RPMI8226 (cell line): ENCODE measurements around the gene ANKRD39.

Source experiments
- DNase-seq: peaks from one replicate; pipeline ENCODE4 v3.0.0-alpha.2; 2015

ANKRD39 gene

DNA sequence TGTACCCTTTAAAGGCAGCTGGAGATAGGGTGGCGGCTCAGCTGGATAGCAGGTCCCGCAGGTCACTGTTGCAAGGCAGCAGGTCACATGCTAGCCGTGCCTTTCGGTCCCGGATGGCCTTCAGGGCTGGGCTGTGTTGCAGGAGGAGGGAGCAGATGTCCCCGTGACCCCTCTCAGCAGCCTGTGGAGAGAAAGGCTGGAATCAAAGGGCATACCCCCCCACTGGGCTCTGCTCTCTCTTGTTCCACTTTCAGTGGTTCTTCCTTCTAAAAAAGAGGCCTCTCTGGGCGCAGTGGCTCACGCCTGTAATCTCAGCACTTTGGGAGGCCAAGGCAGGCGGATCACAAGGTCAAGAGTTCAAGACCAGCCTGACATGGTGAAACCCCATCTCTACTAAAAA lies 9.6 kb downstream of the ANKRD39 start:
- DNase-seq: peak; percentile 36

DNA sequence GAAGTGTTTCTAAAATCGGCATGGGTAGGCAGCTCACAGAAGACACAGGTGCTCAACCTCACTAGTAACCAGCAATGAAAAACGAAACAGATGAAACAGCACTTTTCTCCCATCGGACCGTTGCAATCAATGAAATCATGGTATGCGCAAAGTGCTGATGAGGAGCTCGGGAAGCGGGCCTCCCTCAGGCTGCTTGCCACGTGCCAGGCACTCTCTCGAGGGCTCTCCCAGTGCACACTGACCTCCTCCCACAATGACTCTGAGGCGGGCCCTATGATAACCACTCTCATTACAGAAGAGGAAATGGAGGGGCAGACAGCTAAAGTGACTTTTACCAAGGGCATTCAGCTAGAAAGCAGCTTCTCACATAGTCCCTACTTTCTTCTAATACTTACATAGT lies 10.2 kb downstream of the ANKRD39 start:
- peak; percentile 97 for DNase-seq

DNA sequence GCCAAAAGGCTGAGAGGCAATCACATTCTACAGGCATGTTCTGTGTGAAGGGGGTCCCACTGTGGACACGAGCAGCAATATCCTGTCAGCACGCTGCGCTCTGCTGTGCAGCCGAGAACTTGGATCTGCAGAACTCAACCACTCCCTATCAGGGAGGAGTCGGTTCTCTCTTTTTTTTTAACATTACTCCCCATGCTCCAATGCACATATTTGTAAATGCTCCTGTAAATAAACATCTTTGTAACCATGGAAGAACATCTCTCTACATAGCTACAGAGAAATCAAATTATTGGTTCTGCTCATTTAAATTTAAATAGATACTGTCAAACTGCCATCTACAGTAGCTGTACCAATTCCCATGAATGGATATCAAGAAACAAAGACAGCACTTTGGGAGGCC lies 11.0 kb downstream of the ANKRD39 start:
- no peak for DNase-seq

DNA sequence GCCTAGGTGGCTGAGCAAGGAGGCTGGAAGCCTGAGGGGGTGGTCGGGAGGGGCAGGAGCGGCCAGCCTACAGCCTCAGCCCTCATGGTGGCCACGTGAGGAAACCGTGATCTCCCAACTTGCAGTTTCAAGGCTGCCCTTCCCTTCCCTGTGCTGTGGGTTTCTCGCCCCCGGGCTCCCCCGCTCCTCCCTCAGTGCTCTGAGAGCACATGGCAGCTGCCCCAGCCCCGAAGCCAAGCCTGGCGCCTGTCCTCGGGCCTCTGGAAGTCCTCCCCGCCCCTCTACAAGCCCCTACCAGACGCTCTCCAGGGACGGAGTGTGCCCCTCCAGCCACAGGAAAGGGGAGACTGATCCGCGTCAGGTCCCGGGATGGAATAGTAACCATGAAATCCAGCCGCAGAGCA lies 13.4 kb downstream of the ANKRD39 start:
- DNase-seq: no peak

DNA sequence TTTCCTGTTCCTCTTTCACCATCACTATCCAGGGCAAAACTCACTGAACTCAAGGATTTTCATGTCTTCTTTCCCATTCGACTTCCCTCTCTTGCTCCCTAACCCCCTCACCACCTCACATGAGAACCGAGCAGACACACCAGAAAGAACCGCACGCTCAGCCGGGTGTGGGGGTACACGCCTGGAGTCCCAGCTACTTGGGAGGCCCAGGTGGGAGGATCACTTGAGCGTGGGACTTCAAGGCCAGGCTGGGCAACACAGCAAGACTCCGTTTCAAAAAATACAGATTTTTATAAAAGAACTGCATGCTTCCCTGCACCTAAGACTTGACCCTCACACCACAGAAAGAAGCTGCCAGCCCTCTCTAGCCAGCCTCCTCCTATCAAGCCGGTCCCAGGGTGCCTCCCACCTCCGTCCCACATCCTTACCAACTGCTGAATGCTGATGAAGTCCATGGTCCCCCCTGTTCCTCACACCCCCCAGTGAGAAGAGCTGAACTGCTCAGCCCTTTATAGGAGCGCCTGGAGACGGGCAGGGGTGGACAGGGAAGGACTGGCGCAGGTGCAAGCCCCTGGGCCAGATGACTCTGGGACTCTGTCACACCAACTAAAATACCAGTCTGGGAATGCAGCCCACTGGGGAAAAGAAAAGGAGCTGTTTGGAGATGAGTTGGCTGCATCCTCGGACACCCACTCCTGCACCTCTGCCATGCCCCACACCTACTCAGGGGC lies 14.1 kb downstream of the ANKRD39 start, which contains the start of gene ANKRD23:
ANKRD23 (minus strand) TSS at position 484 of the 731 bp plus-strand sequence; CDS start at position 455, 29 bp downstream.
- no peak for DNase-seq

DNA sequence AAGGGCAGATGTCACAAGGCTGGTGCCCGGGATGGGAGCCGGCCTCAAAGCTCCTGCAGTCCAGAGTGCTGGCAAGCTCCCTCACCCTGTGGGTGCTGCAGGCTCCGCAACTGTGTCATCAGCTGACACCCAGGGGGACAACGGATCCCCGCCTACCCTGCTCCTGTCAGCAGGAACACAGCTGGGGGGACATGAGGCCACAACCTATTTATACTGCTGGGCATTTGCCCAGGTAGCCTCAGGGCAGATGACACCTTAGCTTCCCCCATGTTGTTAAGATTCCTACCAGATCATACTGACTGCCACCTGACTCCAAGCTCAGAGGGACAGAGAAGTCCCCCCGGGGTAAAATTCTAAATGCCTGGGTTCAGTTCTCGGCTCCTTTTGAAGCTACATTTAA lies 15.2 kb downstream of the ANKRD39 start:
- DNase-seq: peak; percentile 45

DNA sequence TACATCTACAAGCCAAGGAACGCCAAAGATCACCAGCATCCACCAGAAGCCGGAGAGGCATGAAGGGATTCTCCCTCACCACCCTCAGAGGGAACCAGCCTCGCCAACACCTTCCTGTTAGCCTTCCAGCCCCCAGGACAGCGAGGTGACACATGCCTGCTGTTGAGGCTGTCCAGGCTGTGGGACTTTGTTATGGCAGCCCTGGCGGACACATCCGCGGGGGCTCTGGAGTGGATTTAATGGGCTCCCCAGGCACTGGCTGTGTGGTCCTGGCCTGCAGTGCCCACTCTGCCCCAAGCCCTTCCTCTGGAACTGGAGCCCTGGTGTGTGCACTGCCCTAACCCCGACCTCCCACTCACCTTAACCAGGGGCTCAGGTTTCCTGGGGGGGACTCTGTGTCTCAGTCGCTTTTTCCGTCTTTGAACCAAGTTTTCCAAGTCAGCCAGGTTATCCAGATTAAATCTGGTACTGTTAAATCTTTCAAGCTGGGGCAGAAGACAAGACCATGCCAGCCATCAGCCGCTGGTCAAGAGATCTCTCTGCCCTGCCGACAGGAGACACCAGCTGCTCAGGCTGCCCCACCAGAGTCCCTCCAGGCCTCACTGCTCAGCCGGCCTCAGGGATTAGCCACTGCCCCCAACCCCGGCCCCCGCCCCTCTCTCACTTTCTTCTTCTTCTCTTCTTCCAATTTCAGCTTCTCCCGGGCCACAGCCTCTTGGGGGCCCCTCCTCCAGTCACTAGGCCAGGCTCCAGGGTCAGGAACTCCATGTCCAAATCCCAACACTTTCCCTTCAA lies 15.9 kb downstream of the ANKRD39 start:
- no peak for DNase-seq

DNA sequence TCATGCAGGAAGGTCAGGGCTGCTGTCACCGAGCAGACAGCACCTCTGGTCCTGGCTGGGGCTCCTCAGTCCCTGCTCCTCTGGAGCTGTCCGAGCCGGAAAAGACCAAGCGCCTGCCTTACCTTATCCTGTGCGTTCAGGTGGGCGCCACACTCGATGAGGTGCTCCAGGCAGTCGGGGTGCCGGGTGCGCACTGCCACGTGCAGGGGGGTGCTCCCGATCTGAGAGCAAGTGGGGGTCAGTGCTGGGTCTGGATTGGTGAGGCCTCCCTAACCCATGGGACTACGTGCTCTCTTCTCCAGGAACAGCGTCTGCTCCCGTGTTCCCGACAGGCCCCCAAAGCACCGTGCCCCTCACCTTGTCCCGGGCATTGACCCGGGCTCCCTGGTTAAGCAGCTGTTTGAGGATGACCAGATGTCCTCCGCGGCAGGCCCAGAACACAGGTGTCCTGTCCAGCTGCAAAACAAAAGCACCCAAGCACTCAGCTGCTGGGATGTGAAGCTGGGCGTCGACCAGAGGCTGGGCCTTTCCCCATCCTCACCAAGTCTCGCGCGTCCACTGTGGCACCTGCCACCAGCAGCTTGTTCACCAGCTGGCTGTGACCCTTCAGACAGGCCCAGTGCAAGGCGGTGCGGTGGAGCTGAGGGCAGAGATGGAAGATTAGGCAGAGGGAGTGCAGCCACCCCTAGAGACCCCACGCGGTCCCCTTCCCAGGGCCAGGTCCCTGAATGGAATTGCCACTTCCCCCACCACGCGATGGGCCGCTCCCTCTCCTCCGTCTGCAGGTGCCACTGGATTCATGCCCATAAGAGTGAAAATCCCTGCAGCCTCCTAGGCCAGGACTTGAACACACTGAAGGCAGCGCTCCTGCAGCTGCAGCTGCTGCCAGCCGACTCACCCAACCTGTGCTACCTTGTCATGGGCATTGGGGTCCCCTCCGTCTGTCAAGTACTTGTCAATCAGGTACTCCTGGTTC lies 17.7 kb downstream of the ANKRD39 start:
- no peak for DNase-seq

DNA sequence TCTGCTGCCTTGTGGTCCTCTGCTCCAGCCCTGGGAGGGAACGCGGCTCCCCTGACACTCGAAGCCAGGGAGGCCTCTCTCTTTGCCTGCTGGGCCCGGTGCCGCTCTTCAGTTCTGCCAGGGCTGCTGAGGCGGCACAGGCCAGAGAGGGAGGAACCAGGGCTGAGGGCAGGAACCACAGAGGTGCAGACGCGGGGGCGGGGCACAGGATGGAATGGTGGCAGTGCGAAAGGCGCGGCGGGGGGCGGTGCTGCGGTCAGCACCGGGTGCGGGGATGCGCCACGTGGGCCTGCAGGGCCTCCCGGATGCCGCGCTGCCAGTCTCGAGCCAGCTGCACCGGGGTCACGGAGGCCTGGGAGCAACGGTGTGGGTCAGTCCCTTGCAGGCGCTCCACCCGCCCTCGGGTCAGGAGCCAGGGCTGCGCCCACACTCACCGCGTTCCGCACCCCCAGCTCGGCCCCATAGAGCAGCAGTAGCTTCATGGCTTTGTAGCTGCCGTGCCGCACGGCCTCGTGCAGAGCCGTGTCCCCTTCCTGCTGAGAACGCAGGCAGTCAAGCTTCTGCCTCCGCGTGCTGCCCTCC lies 18.4 kb downstream of the ANKRD39 start:
- no peak for DNase-seq

DNA sequence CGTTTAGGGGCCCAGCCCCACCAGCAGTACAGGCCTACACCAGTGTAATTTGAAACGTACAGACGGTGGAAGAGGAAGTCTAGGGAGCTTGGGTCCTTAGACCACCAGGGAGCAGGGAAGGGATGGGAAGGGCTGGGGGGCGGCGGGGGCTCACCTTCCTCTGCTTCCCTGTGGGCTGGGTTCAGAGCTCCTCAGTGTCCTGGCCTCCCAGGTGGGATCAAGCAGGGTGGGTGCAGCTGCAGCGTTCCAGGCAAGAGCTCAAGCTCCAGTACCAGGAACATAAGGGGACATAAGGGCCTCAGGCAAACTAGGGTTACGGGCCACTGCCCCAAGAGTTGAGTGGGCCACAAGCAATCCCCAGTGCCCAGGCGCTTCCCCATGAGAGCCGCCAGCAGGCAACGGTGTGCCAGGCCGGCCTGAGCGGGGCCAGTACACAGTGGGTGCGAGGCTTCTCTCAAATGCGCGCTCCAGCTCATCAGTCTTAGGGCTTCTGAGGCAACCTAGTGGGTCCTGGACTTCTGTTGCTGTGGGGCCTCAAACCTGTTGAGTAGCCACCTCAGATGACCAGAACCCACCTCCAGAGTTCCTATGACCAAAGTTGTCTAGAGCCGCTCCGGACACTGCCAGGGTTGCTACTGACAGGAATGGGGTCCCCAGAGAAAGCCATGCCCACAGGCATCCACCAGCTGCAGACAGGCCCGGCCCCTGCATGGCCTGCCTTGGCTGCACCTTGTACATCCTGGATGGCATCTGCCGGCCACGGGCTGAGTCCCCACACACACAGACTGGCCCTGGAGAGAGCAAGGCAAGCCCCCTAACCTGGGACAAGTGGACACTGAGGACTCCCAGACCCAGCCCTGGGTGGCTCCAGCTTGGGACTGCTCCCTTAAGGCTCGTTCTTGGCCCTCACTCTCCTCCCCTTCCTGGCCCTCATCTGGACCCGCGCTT lies 19.2 kb downstream of the ANKRD39 start:
- DNase-seq: no peak

DNA sequence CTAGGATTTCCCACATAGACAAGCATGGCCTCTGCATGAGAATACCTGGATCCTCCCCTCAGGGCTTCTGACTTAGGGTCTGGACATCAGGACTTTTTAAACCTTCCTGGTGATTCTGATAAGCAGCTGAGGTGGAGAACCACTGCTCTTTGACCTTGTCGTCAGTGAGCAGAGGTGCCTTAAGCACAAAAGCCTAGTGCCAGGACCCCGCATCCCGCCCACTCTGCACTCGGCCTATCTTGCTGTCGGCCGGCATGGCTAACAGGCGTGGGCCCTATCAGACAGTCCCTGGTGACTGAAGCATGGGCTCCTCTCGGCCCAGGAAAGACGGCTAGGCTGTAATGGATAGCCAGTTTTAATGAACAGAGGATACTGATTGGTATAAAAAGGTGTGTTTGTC lies 20.2 kb downstream of the ANKRD39 start:
- no peak for DNase-seq

DNA sequence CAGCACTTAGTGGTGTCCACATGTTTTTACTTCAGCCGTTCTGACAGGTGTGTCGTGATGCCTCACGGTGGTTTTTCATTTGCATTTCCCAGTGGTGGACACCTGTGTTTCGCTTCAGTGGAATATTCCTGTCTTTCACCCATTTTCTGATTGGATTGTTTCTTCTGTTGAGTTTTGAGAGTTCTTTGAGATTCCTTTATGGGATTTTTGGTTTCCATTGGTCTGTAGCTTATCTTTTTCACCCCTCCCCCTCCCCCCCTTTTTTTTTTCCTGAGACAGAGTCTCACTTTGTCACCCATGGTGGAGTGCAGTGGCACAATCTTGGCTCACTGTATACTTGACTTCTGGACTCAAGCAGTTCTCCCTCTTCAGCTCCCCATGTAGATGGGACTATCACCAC lies 22.0 kb downstream of the ANKRD39 start:
- DNase-seq: no peak

DNA sequence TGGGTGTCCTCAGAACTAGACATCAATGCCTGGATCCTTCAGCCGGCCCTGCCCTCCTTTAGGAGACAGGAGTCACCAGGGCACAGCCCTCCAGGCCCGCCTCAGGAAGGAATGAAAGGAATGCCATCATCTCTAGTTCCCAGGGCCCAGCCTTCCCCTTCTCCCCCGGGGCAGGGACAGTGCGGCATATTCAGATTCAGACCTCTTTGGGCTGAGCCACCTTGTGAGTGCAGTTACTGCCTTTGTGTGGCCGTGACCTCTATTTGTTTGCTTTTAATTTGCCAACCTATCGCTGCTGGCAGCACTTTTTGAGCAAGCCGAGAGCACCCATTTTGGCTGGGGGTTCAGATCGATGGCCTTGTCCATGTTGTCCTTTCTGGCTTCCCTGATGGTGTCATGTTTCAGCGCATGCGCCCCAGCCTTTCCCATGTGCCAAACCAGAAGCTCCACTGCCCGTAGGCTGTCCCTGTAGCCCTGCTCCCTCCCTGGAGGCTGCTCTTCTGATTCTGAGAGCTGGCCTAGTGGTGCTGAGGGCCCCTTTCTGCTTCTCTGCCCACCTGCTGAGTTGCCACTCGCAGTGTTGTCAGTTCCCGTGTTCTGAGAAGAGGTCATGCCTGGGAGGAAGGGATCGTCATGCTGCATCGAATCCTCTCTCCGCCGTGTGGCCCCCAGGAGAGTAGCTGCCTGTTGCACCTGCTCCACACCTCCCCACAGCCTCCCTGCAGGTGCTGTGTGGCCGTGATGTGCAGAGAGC lies 24.9 kb downstream of the ANKRD39 start:
- no peak for DNase-seq

DNA sequence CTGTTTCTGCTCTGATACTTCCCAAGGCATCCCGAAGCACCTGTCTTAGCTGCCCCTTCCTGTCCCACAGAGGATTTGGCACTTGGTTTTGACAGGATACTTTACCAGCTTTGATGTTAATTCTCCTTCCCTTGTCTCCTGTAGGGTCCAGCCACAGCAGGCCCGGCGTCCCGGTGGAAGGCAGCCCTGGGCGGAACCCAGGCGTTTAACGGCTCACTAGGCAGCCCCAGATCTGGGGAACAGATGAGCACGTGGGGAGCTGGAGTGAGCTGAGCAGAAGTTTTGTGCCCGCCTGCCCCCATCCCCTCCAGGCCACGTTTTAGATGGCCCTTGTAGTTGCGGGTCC lies 25.4 kb downstream of the ANKRD39 start:
- DNase-seq: no peak

DNA sequence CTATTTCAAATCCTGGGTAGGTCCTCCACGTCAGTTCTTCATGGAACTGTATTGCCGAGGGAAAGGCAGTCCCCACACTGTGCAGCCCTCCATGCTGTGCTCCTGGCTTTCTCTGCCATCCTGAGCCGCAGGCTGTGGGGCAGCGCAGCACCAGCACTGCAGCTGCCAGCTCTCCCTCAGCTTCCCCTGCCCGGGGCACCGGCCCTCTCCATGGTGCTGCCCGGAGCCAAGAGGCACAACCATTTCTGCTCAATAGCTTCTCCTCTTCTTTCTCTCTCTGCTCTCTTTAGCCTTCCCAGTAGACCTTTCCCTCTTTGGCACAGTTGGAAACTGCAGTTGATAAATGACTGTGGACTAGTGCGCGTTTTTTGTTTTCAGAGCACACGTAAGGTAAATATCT lies 26.1 kb downstream of the ANKRD39 start:
- no peak for DNase-seq

DNA sequence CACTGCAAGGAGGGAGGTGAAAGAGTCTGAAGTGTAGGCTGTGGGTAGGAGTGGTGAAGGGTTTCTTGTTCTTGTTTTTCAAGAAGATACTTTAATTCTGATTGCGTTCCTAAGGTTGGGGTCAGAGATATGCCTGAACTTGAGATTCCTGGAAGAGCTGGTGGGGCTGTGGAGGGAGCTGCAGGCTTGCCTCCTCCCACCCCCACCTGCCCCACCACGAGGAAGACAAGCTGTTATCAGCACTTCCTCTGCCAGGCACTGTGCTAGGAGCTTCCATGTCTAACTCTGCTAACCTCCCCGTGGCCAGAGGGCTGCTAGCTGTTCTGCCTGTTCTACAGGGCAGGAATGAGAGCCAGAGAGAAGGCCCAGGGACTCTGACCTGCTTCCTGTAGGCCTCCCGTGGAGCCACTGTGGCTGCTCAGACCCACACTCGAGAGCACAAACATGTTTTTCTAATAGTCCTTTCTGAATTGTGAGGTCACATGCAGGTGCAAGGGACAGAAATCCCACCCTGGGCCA lies 27.7 kb downstream of the ANKRD39 start:
- no peak for DNase-seq

DNA sequence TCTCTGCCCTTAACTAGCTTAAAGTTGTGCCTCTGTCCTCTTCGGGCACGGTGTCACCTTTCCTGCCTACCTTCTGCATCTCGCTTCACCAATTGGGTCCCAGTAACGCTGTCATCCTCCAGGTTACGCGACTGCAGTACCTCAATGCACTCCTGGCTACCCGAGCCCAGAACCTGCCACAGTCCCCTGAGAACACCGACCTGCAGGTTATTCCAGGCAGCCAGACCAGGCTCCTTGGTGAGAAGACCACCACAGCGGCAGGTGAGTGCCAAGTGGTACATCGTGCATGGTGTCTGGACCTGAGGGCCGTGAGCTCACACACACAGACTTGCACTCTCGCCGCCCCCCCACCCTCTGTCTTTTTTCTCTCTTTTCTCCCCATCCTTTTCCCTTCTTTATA lies 28.9 kb downstream of the ANKRD39 start:
- DNase-seq: no peak

DNA sequence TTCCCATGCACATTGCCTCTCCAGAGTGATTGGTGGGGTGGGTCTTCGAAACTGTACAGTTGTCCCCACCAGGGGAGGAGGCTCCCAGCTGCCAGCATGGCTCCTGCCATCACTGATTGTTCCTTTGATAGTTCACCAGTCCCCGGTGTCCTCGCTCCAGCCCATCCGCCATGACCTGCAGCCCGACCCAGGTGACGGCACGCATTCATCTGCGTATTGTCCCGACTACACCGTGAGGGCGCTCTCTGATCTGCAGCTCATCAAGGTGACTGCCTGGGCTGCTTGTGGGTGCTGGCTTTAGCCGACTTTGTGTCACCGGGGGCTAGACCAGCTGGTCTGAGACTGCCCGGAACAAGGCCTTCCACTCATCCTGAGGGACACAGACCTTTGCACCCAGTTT lies 29.4 kb downstream of the ANKRD39 start:
- DNase-seq: no peak

DNA sequence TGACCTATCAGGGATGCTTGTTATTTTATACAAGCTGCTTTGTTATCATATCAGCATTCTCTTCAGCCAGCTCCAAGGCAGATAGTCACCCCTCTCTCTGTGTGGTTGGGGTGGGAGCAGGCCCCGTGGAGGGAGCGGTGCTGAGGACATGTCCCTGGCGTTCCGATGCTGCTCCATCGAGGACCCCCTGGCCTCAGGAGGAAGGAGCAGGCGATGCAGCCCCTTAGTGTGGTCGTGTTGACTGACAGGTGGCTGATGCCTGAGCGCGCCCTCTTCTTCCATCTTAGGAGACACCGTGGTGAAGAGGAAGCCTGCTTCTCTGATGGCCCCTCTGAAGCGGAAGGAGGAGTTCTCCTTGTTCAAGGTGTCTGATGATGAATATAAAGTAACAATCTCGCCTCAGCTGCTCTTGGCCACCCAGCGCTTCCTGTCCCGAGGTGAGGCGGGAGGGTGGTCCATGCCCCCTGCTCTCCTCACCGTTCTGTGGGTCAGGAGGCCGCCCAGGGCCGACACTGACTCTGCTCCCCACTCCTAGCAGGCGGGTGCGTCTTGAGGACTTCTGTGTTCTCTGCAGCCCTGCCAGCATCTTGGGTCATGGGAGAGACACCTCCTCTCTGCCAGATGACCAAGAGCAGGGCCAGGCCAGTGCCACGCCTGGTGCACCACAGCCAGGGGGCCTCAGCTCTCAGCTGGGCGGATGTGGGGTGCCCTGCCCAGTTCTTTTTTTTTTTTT lies 31.1 kb downstream of the ANKRD39 start:
- no peak for DNase-seq

DNA sequence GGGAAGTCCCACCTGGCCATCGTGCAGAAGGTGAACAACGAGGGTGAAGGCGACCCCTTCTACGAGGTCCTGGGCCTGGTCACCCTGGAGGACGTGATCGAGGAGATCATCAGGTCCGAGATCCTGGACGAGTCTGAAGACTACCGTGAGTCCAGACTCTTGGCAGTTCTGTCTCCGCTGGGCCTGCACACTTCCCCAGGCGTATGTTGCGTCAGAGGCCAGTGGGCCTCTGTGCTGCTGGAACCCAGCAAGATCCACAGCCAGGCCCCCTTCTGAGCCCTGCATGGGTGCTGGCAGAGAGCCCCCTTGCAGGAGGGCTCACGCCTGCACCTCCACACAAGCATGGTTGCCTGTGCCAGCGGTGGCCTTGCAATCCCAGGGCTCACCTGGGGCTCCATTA lies 32.8 kb downstream of the ANKRD39 start:
- no peak for DNase-seq
